HepG2 (cell line): ENCODE data around the gene MRPS34. TPM values are rescaled to one million over a fixed set of nuclear protein-coding genes. Genes with fewer than 3 reads are reported as not detected.

Experiments used
- CBX2 ChIP-seq, 2 experiments: fragments of 200-600 bp in 1 of 2; sonication (generic); formaldehyde crosslinking in 1 of 2; IDR thresholded peaks; 2 replicates each; pipeline versions ENCODE4 v1.7.0 to v1.8.1; 2018 to 2022; ENCODE audit warnings: low read depth in 2 of 2, low read length in 1 of 2, mild to moderate bottlenecking in 1 of 2, missing genetic modification reagents in 1 of 2
- CBX5 ChIP-seq: sonication (generic); formaldehyde crosslinking; IDR thresholded peaks from 2 replicates; pipeline ENCODE4 v1.4.0; 2020; ENCODE audit warnings: missing genetic modification reagents, borderline replicate concordance
- ELF4 ChIP-seq: sonication (generic); formaldehyde crosslinking; IDR thresholded peaks from 2 replicates; pipeline ENCODE4 v1.5.0; 2020; ENCODE audit warnings: missing genetic modification reagents, mild to moderate bottlenecking, moderate library complexity, borderline replicate concordance
- HNF1B ChIP-seq: sonication (generic); formaldehyde crosslinking; IDR thresholded peaks from 2 replicates; pipeline ENCODE4 v1.5.1; 2020; ENCODE audit warnings: mild to moderate bottlenecking, moderate library complexity, missing genetic modification reagents
- HOMEZ ChIP-seq: IDR thresholded peaks from 2 replicates; pipeline ENCODE4 v1.6.1; 2016; ENCODE audit warnings: low read depth
- KLF13 ChIP-seq: sonication (generic); formaldehyde crosslinking; IDR thresholded peaks from 2 replicates; pipeline ENCODE4 v1.4.0; 2020; ENCODE audit warnings: mild to moderate bottlenecking, missing genetic modification reagents
- KLF6 ChIP-seq: IDR thresholded peaks from 2 replicates; pipeline ENCODE4 v1.8.0; 2016; ENCODE audit warnings: missing biosample characterization, missing genetic modification reagents
- LBX2 ChIP-seq: sonication (generic); formaldehyde crosslinking; IDR thresholded peaks from 2 replicates; pipeline ENCODE4 v1.5.0; 2020; ENCODE audit warnings: missing genetic modification reagents, mild to moderate bottlenecking, borderline replicate concordance
- MXD3 ChIP-seq: IDR thresholded peaks from 2 replicates; pipeline ENCODE4 v1.6.1; 2016; ENCODE audit warnings: mild to moderate bottlenecking, missing biosample characterization, missing genetic modification reagents
- TBP ChIP-seq: sonication (generic); formaldehyde crosslinking; IDR thresholded peaks from 2 replicates; pipeline ENCODE4 v1.5.0; 2020; ENCODE audit warnings: missing genetic modification reagents
- ZBTB25 ChIP-seq: IDR thresholded peaks from 2 replicates; pipeline ENCODE4 v1.6.1; 2018; ENCODE audit warnings: missing genetic modification reagents
- ZNF451 ChIP-seq: sonication (generic); formaldehyde crosslinking; IDR thresholded peaks from 2 replicates; pipeline ENCODE4 v1.5.0; 2020; ENCODE audit warnings: mild to moderate bottlenecking, missing genetic modification reagents
- ZNF550 ChIP-seq: sonication (generic); formaldehyde crosslinking; IDR thresholded peaks from 2 replicates; pipeline ENCODE4 v1.4.0; 2020; ENCODE audit warnings: mild to moderate bottlenecking, missing genetic modification reagents, borderline replicate concordance
- ZNF703 ChIP-seq: sonication (generic); formaldehyde crosslinking; IDR thresholded peaks from 2 replicates; pipeline ENCODE4 v1.5.1; 2020; ENCODE audit warnings: missing genetic modification reagents, mild to moderate bottlenecking, moderate library complexity, borderline replicate concordance
- ZNF740 ChIP-seq: sonication (generic); formaldehyde crosslinking; IDR thresholded peaks from 2 replicates; pipeline ENCODE4 v1.4.0; 2020; ENCODE audit warnings: missing genetic modification reagents
- ZNF878 ChIP-seq: sonication (generic); formaldehyde crosslinking; IDR thresholded peaks from 2 replicates; pipeline ENCODE4 v1.8.1; 2023; ENCODE audit warnings: mild to moderate bottlenecking, missing genetic modification reagents, moderate library complexity
- polyA plus RNA-seq, 8 experiments: library from polyadenylated mRNA; depleted of rRNA in 3 of 8; stranded (reverse) in 7 of 8; unstranded in 1 of 8; fragments of >200 nt; fragmentation: Illumina TruSeq in 4 of 8; extraction: Trizol in 4 of 8; gene quantifications; 2 replicates each; pipeline versions ENCODE4 v1.2.1 to v1.2.3, GENCODE V29; 2011 to 2016; ENCODE audit warnings: low read depth in 4 of 8, missing spikeins in 1 of 8, mixed read lengths in 1 of 8; ENCODE audit not compliant: insufficient read depth in 1 of 8
- total RNA-seq, 5 experiments: library from RNA; depleted of rRNA; stranded (reverse); fragments of >200 nt; fragmentation: Illumina TruSeq; extraction: Trizol; gene quantifications; 2 replicates each; pipeline ENCODE4 v1.2.3, GENCODE V29; 2016; ENCODE audit warnings: low read depth in 1 of 5
- TF ChIP-seq, protein P1 (sequence below): sonication (generic); formaldehyde crosslinking; IDR thresholded peaks from 2 replicates; pipeline ENCODE4 v1.8.0; 2022; ENCODE audit warnings: missing genetic modification reagents, mild to moderate bottlenecking, borderline replicate concordance

The MRPS34 gene
- total and polyA plus RNA-seq, 2 of the 13 experiments (the other 11 are each of a cell fraction or from before 2014, with no cell fraction given), result 63.5 to 131 TPM

- no peak for TF ChIP-seq ELF4 (CRISPR knock-in tag)
- peak; percentile 3; the same call in 1 of the 2 replicates for TF ChIP-seq ZNF703 (CRISPR knock-in tag)
- 0 out of 2 replicates have a peak, but pooled peaks have one; percentile 24 for TF ChIP-seq HNF1B (CRISPR knock-in tag)
- no peak for TF ChIP-seq ZBTB25 (CRISPR knock-in tag)
- no peak for TF ChIP-seq ZNF740
- peak; percentile 96 for TF ChIP-seq KLF13
- TF ChIP-seq, protein P1, sequence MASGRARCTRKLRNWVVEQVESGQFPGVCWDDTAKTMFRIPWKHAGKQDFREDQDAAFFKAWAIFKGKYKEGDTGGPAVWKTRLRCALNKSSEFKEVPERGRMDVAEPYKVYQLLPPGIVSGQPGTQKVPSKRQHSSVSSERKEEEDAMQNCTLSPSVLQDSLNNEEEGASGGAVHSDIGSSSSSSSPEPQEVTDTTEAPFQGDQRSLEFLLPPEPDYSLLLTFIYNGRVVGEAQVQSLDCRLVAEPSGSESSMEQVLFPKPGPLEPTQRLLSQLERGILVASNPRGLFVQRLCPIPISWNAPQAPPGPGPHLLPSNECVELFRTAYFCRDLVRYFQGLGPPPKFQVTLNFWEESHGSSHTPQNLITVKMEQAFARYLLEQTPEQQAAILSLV, result no peak
- TF ChIP-seq ZNF878 (CRISPR knock-in tag), result no peak
- TF ChIP-seq ZNF550 (CRISPR knock-in tag), result 0 out of 2 replicates have a peak, but pooled peaks have one; percentile 24
- TF ChIP-seq TBP (CRISPR knock-in tag), result no peak
- TF ChIP-seq HOMEZ (CRISPR knock-in tag), result no peak
- no peak for TF ChIP-seq MXD3 (CRISPR knock-in tag)
- TF ChIP-seq CBX5 (CRISPR knock-in tag), result no peak
- TF ChIP-seq CBX2 (IDR thresholded peaks at IDR 0.05; ENCODE audit: low read depth, low read length), result no peak
- no peak for TF ChIP-seq CBX2 (CRISPR knock-in tag; IDR thresholded peaks at IDR 0.05; ENCODE audit: low read depth)
- TF ChIP-seq LBX2 (CRISPR knock-in tag), result no peak
- TF ChIP-seq KLF6 (CRISPR knock-in tag), result no peak
- no peak for TF ChIP-seq ZNF451 (CRISPR knock-in tag)
Observed at GRCh38 chr16:1772362-1772907, 499 bp downstream of the MRPS34 start, which contains the start of gene EME2 (continued).
